ELF-1 (cell line): ENCODE results near the gene ANKRD1.
"Not testable (repeated sequence)": the region's sequence is repeated elsewhere in the genome, so short reads cannot be mapped to it uniquely, and the experiment has no call there.

Experiments
- DNase-seq: peaks from one replicate; pipeline ENCODE4 v3.0.0-alpha.2; 2016; ENCODE audit warnings: low read depth, low spot score

Gene ANKRD1

DNA sequence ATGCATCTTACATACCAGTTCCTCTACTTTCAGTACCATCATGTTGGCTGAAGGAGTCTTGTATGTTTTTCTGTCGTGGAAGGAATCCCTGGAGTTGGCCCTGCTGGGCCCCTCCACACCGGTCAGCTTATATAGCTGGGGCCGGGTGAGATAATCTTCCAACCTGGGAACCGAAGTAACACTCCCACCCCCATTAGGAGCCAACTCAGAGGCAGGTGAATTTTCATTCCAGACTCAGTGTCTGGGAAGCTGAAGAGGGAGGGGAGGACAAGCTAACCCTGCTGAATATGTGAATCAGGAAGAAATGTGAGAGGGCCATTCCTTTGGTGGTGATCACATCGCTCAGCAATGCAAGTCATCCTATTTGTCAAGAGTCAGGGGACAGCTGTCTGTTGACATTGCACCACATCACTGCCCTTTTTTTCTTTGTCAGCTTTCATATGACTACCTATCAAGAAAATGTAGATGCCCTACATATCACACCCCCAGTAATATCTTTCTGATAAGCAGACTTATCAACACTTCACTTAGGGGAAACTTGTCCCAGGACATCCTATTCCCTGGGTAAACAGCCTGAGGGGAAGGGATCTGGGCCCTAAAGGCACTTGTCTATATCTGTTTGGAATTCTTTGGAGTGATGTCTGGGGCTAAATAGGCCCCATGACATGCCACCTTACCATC lies at the start of gene ANKRD1:
TSS of gene ANKRD1 (minus strand) at position 102 of the 681 bp plus-strand sequence. CDS start at position 42, 60 bp downstream.
- DNase-seq = peak; percentile 95

DNA sequence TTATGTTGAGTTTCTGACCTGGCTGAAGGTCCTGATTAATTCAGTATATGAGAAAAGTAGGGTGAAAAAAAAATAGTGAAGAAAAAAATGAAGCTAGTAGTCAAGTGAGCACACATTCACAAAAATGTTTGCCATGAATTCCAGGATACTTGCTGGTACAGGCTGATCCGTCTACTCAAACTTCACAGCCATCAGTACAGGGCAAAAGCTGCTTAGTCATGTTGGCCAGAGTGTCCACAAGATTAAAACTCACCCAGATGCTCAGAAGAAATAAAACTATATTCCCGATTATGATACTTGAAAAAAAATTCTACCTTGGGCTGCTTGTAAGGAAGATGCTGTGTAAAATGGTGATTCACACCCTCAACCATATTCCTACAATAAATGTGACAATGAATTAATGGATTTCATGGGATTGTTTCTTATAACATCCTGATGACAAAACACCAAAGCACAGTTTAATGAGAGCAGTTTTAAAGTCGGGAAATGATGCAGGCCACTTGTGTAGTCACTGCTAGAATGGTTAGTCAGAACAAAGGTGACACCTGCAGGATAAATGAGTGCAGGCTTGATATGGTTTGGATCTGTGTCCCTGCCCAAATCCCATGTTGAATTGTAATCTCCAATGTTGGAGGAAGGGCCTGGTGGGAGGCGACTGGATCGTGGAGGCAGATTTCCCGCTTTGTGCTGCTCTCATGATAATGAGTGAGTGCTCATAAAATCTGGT lies 49.2 kb upstream of the ANKRD1 start:
- no peak for DNase-seq

DNA sequence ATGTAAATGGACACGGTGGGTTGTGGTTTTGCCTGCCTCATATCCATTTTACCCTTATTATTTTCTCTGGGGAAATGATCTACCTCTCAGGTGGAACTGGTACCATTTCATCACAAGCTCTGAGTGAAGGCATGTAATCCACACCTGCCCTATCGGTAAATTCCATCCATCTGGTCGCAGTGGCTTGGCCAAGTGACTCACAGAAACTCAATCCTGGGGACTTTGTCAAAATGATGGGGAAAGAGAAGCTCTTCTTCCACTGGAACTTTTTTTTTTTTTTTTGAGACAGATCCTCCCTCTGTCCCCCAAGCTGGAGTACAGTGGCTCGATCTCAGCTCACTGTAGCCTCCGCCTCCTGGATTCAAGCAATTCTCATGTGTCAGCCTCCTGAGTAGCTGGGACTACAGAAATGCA lies 48.2 kb upstream of the ANKRD1 start:
- no peak for DNase-seq

DNA sequence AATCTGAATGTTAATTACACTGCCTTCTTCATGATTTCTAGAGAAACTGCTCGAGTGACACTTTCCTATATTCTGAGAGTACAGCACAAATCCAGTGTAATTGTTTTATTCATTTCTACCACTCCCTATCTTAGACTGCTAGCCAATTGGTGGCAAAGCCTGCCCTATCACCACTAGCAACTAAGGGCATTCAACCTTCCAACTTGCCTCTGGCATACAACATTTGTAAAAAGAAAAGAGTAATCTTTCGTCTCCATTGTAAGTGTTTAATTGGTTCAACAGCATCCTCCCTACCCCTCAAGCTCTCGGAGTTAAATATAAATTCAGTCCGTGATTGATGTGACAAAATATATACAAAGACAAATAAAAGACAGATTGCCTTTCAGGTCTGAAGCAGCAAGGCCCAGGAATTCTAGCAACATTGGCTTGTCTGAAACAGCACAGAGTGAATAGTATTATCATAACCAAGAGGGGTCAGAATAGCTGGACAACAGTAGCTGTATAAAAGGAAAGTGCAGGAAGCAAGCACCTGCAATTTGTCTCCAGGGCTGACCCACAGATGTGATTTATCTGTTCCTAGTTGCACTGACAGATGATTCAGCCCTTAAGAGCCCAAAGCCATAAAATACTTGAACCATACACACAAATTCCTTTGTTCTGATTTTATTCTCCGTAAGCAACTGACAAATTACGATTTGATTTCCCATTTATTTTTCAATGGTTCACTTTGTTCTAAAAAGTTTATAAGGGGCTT lies 47.6 kb upstream of the ANKRD1 start:
- DNase-seq = no peak

DNA sequence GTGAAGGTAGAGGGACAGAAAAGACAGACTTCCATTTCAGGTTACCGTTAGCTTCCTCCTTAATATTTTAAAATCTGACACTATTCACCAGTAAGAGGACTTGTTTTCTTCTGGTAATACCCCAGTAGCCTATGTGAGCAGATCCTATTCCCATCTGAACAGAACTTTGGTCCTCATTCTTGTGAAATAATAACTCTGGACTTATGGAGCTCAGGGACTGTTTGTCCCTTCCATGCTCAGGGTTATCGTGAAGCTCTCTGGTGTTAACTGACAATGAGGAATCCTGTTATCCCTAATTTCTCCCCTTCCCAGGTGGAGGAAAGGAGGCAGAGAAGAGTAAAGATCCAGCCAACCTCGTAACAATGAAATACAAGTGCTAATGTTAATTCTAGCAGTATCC lies 47.0 kb upstream of the ANKRD1 start:
- DNase-seq = no peak

DNA sequence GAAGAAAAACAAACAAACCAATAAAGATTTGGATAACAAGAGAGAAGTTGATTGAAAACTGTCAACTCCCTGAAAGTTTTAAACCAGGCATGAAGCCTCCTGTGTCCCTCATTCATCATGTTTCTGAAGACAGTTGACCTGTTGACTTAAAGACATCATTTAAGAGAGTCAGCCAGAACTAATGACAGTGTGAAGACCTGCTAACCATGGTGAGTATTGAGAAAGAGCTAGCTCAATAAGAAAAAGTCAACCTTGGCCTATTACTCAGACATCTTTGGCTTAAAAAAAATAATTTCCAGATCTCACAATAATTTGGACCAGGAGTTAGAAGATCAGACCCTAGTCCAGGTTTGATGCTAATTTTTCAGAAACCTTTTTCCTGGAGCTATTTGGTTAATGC lies 45.3 kb upstream of the ANKRD1 start:
- DNase-seq = no peak

DNA sequence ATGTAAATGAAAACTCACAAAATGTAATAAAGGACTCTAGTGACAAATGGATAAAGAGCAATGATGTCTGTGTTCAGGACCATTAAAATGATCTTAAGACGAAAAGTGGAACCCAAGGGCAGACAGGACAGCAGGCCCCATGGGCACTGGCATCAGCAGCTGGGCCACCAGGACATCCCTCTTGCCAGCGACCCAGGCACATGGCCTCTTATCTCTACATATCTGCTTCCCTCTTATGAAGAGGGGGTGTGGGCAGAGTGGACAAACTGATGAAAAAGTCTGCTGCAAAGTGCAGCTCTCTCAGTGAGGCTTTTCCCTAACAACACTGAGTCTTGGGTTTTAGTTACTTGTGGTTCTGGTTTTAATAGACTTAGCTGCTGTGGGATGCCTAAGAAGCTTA lies 44.8 kb upstream of the ANKRD1 start:
- no peak for DNase-seq

DNA sequence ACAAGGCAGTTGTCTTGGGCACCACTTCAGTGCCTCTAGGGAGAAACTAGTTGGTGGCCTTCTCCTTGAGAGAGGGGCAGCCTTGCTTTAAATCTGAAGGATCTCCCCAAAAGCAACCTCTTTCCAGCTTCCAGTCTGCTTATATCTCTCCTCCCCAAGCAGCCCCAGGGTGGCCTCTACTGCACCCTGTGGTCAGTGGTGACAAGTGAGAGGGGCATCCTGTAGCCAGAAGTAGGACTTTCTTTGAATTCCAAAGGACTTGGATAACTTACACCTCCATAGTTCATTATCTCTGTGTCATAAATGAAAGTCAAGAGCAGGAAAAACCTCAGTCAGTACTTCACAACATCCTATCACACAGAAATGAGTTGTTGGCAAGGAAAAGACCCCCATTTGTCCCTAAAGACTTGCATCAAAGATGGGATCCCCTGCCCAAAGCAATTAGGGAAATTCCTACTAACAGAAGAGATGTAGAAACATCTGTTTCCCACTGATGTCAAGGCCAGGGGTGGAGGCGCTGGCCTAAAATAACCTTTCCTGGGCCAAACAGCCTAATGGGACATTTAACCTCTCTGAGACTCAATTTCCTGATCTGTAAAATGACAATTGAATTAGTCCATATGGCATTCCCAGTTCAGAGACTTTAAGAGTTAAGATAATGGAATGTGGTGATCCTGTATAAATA lies 44.0 kb upstream of the ANKRD1 start:
- no peak for DNase-seq

DNA sequence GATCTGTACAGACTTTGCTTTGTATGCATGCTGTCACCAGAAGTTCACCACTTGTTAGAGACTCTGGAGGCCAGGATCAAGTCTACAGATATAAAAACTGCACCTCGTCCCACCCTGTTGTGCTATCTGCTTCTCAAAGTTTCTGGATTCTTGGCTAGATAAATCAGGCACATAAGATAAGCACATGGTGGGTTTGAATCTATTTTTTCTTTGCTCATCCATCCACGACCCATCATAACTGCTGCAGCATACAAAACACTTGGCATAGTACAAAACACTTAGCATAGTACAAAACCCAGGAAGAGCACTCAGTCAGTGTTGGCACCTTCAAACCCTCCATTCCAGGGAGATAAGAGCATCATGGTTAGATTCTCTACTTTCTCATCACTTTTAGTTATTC lies 42.4 kb upstream of the ANKRD1 start:
- no peak for DNase-seq

DNA sequence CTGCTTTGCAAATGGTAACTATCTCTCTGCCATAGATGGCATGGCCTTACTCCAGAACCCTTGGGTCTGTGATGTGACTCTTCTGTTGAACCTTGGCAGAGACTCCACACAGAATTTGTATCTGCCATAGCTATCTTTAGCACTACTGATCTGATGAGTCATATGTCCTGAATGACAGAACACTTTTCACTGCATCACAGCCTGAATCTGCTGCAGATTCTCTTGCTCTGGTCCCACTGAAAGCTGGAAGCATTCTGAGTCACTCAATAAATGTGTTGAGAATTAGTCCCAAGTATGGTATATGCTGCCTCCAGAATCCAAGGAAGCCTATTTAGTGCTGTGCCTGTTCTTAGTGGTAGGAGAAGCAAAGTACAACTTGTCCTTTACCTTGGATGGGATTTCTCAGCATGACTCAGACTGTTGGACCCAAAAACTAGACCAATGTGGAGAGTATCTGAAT lies 39.5 kb upstream of the ANKRD1 start:
- no peak for DNase-seq

DNA sequence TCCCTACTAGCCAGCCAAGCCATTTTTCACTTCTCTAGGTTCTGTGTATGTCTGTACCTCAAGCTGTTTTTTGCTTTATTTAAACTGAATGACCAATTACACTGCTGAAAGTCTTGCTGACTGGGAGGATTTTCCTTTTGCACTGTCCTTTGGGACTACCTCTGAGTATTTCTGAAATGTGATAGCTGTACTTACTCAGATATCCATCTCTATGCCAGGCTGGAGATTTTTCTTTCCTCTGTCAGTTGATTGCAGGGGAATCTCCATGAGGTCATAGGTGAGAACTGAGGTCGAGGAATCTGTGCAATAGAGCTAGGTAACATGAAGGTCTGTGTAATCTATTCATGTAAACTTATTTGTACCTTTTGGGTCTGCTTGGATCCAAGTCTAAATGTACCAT lies 38.9 kb upstream of the ANKRD1 start:
- DNase-seq = no peak

DNA sequence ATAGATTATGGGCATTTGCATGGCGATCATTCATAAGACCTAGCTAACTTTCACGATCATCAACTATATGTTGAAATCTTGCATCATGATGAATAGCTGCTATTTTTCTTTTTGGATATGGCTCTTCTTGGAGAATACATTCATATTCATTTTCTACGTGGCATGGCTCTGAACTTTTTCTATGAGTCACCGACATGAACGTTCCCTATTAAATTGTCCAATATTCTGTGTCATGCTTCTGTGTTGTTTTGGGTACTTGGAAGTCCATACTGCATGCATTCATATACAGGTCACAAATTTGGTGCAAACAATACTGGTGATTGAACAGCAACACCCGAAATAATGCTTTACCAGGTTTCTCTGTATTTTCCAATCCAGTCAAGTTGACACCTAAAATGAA lies 37.9 kb upstream of the ANKRD1 start:
- DNase-seq = no peak

DNA sequence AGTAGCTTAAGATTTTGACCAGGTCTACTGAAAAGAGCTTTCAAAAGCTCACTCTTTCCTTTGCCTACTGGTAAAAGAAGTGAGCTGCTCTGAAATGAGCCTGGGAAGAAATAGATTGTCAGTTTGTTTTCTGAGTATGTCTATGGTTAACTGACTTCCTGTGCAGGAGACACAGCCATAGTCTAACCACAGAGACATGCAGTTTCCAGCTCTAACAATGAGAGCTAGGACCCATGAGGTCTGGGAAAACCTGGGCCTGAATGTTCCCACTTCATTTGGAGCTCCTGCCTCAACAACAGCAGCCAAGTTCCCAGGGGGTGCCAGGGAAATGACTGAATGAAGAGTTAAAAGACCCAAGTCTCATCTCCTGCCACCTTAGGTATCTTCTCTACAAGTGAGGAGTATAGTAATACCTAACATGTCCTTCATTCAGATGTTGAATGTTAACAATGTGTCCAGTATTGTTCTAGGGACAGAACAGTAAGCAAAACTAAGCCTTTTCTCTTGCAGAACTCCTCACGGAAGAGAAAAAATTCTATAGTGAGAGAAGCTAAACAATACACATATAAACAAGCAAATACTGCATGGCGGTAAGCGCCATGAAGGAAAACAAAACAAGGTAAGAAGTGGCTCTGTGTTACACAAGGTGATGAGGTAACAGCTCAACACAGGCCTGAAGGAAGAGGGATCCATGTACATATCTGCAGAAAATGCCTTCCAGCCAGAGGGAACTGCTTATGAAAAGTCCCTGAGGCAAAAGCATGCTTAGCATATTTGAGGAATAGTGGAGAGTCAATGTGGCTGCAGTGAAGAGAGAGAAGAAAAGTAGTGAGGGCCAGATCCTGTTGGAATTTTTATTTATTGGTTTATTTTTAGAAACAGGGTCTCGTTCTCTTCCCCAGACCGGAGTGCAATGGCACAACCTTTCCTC lies 26.4 kb upstream of the ANKRD1 start:
- no peak for DNase-seq

DNA sequence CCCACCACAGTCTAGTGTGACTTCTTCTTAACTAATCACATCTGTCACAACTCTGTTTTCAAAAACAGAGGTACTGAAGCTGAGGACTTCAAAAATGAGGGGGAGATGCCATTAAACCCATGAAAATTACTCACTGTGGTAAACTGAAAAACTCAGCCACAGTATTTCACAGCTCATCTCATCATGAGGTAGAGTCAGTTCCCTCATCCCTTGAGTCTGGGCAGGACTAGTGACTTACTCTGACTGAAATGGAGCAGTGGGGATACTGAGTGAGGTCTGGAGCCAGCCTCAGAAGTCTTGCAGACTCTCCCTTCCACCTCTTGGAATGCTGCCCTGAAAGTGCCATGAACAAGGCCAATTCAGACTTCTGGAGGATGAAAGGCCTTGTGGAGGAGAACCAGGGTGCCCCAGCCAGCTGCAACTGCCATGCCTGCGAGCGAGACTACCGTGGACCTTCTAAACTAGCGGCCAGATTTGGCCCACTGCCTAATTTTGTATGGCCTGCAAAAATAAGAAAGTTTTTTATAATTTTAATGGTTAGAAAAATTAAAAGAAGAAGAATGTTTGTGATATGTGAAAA lies 24.7 kb upstream of the ANKRD1 start:
- no peak for DNase-seq

DNA sequence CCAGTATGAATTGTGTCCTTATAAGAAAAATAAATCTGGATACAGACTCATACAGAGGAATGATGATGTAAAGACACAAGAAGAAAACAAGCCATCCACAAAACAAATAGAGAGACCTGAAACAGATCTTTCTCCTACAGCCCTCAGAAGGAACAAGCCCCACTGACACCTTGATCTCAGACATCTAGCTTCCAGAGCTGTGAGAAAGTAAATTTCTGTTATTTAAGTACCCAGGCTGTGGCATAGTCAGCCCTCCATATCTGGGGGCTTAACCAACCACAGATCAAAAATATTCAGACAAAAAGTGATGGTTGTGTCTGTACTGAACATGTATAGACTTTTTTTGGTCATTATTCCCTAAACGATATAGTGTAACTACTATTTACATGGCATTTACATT lies 23.9 kb upstream of the ANKRD1 start:
- DNase-seq = no peak

DNA sequence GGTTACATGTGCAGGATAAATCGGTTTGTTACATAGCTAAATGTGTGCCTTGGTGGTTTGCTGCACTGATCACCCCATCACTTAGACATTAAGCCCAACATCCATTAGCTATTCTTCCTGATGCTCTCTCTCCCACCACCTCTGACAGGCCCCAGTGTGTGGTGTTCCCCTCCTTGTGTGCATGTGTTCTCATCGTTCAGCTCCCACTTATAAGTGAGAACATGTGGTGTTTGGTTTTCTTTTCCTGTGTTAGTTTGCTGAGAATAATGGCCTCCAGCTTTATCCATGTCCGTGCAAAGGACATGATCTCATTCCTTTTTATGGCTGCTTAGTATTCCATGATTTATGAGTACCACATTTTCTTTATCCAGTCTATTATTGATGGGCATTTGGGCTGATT lies 22.1 kb upstream of the ANKRD1 start:
- not testable (repeated sequence) for DNase-seq

DNA sequence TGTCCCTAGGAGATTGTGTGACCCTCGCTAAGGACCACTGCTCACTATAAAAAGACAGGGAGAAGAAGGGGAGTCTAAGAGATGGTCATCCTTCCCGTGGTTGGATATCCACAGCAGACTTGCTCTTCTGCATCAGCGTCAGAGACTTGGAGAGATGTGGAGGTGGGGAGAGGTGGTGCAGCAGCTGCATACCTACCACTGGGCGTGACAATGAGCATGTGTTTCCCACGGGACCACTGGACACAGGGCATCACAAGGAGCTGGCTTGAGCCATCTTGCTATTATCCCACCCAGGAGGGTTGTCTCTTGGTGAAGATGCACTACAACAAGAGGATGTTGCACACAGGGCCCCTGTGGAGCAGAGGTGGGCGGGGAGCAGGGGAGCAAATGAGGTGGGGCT lies 18.8 kb upstream of the ANKRD1 start:
- no peak for DNase-seq

DNA sequence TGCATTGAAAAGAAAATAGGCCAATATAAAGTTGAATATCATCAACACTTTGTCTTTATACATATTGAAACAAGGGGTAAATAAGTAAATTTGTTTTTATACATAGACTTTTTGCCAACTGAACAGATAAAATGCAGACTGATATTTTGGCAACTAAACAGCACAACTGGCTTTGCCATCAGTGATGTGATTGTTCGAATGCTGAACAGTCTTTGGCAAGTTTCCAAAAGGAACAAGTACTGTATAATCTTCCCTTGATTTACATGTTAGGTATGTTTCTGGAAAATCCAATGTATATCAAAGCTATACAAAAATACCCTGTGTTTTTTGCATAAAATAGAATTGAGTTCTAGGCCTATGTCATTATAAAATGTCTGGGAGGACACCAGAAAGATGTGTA lies 18.2 kb upstream of the ANKRD1 start:
- no peak for DNase-seq

DNA sequence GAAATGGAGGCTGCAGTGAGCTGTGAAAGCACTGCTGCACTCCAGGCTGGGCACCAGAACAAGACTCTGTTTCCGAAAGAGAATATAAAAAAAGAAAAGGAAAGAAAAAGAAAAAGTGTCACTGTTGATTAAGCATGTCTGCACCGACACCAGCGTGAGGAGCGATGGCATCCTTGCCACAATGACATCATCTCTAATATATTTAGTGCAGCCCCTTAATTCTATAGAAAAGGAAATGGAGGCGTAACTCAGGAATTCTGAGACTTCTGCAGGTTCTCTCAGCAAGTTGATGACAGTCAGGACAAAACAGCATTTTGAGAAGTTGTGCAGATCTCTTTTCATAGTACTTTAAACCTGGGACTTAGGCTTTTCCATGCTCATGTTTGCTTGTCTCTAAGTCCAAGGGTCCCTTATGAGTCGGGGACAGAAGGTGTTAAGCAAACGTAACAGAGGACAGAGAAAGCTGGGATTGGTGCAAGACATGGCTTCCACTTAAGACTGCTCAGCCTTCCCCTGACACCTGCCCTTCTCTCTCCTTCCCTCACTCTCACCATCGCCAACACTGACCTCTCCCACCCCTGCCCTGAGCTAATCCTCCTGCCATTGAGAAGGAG lies 16.9 kb upstream of the ANKRD1 start:
- DNase-seq = no peak

DNA sequence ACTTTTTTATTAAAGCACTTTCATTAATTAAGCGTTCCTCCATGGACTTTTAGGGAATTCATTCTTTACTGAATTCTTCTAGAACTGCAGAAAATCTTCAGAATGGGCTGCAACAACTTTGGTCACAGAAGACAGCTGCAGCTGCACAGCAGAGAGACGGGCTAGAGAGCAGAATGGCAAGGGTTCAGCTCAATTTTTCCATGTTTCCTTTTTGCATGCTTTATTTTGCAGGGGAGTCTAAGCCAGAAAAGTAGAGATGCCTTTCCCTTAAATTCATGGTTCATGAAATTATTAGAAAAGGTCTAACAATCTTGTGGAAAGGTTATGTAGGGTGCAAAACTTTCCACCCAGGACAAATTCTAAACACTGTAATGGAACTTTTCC lies 15.4 kb upstream of the ANKRD1 start:
- DNase-seq = no peak
